K562 (cell line): ENCODE data around the gene ADAM10. TPM values are rescaled to one million over a fixed set of nuclear protein-coding genes. Genes with fewer than 3 reads are reported as not detected.

Source experiments
- CAMTA2 ChIP-seq: fragments of 250-450 bp; sonication (Bioruptor Pico); conservative IDR thresholded peaks from 2 replicates; pipeline ENCODE4 v1.5.1; 2022
- CTBP1 ChIP-seq: fragments of 450-650 bp; IDR thresholded peaks from 2 replicates; pipeline ENCODE4 v1.6.1; 2016; ENCODE audit warnings: borderline replicate concordance
- ELF4 ChIP-seq: fragments of 450-650 bp; formaldehyde crosslinking; IDR thresholded peaks from 2 replicates; pipeline ENCODE4 v1.4.0; 2022; ENCODE audit warnings: missing genetic modification characterization
- ESRRB ChIP-seq: fragments of 250-450 bp; sonication (Bioruptor Pico); IDR thresholded peaks from 2 replicates; pipeline ENCODE4 v1.5.0; 2020; ENCODE audit warnings: mild to moderate bottlenecking, moderate library complexity, borderline replicate concordance
- ETV1 ChIP-seq: fragments of 450-650 bp; conservative IDR thresholded peaks from 2 replicates; pipeline ENCODE4 v1.6.1; 2016; ENCODE audit warnings: missing genetic modification characterization, control low read depth, low read depth, missing compliant biosample characterization
- GTF2E2 ChIP-seq: fragments of 200-800 bp; sonication (Bioruptor generic); IDR thresholded peaks from 2 replicates; pipeline ENCODE4 v1.6.1; 2016; ENCODE audit warnings: missing genetic modification characterization, missing compliant biosample characterization
- HNRNPL ChIP-seq: fragments of 200-400 bp; formaldehyde crosslinking; IDR thresholded peaks from 2 replicates; pipeline ENCODE4 v1.6.1; 2017; ENCODE audit warnings: low read depth, mild to moderate bottlenecking, low read length
- MED1 ChIP-seq: sonication (generic); formaldehyde crosslinking; IDR thresholded peaks from 2 replicates; pipeline ENCODE4 v1.8.1; 2023; ENCODE audit warnings: missing genetic modification reagents, borderline replicate concordance
- NCOA1 ChIP-seq: fragments of 450-650 bp; IDR thresholded peaks from 2 replicates; pipeline ENCODE4 v1.6.1; 2016; ENCODE audit warnings: low read depth
- NR1H2 ChIP-seq: sonication (generic); formaldehyde crosslinking; IDR thresholded peaks from 2 replicates; pipeline ENCODE4 v1.4.0; 2020; ENCODE audit warnings: mild to moderate bottlenecking, missing genetic modification reagents
- POLR2H ChIP-seq: IDR thresholded peaks from 2 replicates; pipeline ENCODE4 v1.6.1; 2016; ENCODE audit warnings: missing genetic modification characterization, low read depth, mild to moderate bottlenecking, control low read depth, missing compliant biosample characterization, moderate library complexity
- RAD51 ChIP-seq: fragments of 450-650 bp; IDR thresholded peaks from 2 replicates; pipeline ENCODE4 v1.7.1; 2016; ENCODE audit warnings: low read depth, mild to moderate bottlenecking, borderline replicate concordance
- RFX5 ChIP-seq: IDR thresholded peaks from 2 replicates; pipeline ENCODE4 v1.6.1; 2011; ENCODE audit warnings: low read depth, mild to moderate bottlenecking, improper control_type of control experiment, low read length
- RNF2 ChIP-seq: sonication (generic); IDR thresholded peaks from 2 replicates; pipeline ENCODE4 v1.6.1; 2016
- SMAD2 ChIP-seq: fragments of 150-350 bp; IDR thresholded peaks from 2 replicates; pipeline ENCODE4 v1.6.1; 2014; ENCODE audit warnings: low read depth, mild to moderate bottlenecking, low read length
- TBL1XR1 ChIP-seq, 2 experiments: IDR thresholded peaks; 2 replicates each; pipeline ENCODE4 v1.6.1; 2012; ENCODE audit warnings: improper control_type of control experiment in 2 of 2, low read length in 2 of 2, mild to moderate bottlenecking in 1 of 2
- YY1 ChIP-seq, 3 experiments: IDR thresholded peaks; 2 replicates each; pipeline ENCODE4 v1.6.1; 2011; ENCODE audit warnings: low read length in 2 of 3, mild to moderate bottlenecking in 2 of 3, moderate library complexity in 2 of 3, borderline replicate concordance in 1 of 3, control low read depth in 1 of 3, low read depth in 1 of 3; ENCODE audit not compliant: insufficient read depth in 3 of 3, insufficient replicate concordance in 2 of 3, control insufficient read depth in 1 of 3, insufficient read length in 1 of 3; ENCODE audit errors: extremely low read depth in 1 of 3
- ZNF175 ChIP-seq: fragments of 200-800 bp; sonication (Bioruptor generic); IDR thresholded peaks from 2 replicates; pipeline ENCODE4 v1.6.1; 2016; ENCODE audit warnings: low read depth, mild to moderate bottlenecking, missing genetic modification characterization, missing compliant biosample characterization
- ZNF316 ChIP-seq: fragments of 450-650 bp; IDR thresholded peaks from 2 replicates; pipeline ENCODE4 v1.6.1; 2016
- polyA plus RNA-seq, 8 experiments: library from polyadenylated mRNA; depleted of rRNA in 4 of 8; stranded (reverse) in 5 of 8; unstranded in 3 of 8; fragments of >200 nt; fragmentation: Nextera tagmentation in 2 of 8; fragmentation: Illumina TruSeq in 1 of 8; extraction: Ambion mirVana in 2 of 8; extraction: Trizol in 1 of 8; gene quantifications; 2 replicates each; pipeline versions ENCODE4 v1.2.1 to v1.2.3, GENCODE V29; 2011 to 2014; ENCODE audit warnings: inconsistent platforms in 1 of 8, missing spikeins in 1 of 8
- total RNA-seq, 7 experiments: library from RNA; depleted of rRNA in 6 of 7; stranded (reverse); fragments of >200 nt in 6 of 7; fragmentation: Illumina TruSeq in 2 of 7; extraction: Trizol in 2 of 7; gene quantifications; 2 replicates each; pipeline versions ENCODE4 v1.2.1 to v1.2.3, GENCODE V29; 2011 to 2021; ENCODE audit warnings: low replicate concordance in 1 of 7
- TF ChIP-seq, protein P1 (sequence below): IDR thresholded peaks from 2 replicates; pipeline ENCODE4 v1.6.1; 2014; ENCODE audit warnings: antibody characterized with exemption
- TF ChIP-seq, protein P2 (sequence below): sonication (generic); formaldehyde crosslinking; IDR thresholded peaks from 2 replicates; pipeline ENCODE4 v1.8.1; 2023; ENCODE audit warnings: mild to moderate bottlenecking, missing genetic modification reagents
- TF ChIP-seq, protein P3 (sequence below): fragments of 250-450 bp; sonication (Bioruptor Pico); IDR thresholded peaks from 2 replicates; pipeline ENCODE4 v1.8.0; 2021; ENCODE audit warnings: moderate library complexity, mild to moderate bottlenecking, inconsistent platforms

The ADAM10 gene
- total and polyA plus RNA-seq, 9 of the 15 experiments (the other 6 are each of a cell fraction or from before 2014, with no cell fraction given), result 11.9 to 152 (median 57.3) TPM

GRCh38 chr15:58770857-58771620, 21.5 kb upstream of the ADAM10 start, which contains the start of gene MINDY2 (continued):
- TF ChIP-seq SMAD2 (no peak), ZNF175 (CRISPR knock-in tag) (0 out of 2 replicates have a peak, but pooled peaks have one; percentile 62), RFX5 (peak; percentile 33; the same call in 1 of the 2 replicates), TBL1XR1 (IDR thresholded peaks at IDR 0.05; ENCODE audit: low read length in 2 of 2) (peak; percentile 23 to 48; a peak in 3 of 4 replicates), MED1 (CRISPR knock-in tag) (no peak), ESRRB (CRISPR knock-in tag) (no peak), NR1H2 (CRISPR knock-in tag) (no peak), CAMTA2 (0 out of 2 replicates have a peak, but pooled peaks have one; percentile 73), POLR2H (tag) (peak; percentile 92), ZNF316 (0 out of 2 replicates have a peak, but pooled peaks have one; percentile 20), CTBP1 (peak; percentile 98), GTF2E2 (tag) (peak; percentile 94), HNRNPL (peak; percentile 61; the same call in 1 of the 2 replicates), ELF4 (CRISPR knock-in tag) (peak; percentile 87; the same call in 1 of the 2 replicates), YY1 (IDR thresholded peaks at IDR 0.05; ENCODE audit: borderline replicate concordance in 1 of 3, control insufficient read depth in 1 of 3, extremely low read depth in 1 of 3, insufficient read depth in 3 of 3, insufficient read length in 1 of 3, insufficient replicate concordance in 2 of 3, low read depth in 1 of 3, low read length in 2 of 3) (peak; percentile 80 to 95 (median 95)), RAD51 (peak; percentile 90), ETV1 (peak; percentile 86), RNF2 (0 out of 2 replicates have a peak, but pooled peaks have one; percentile 12), NCOA1 (peak; percentile 63; the same call in 1 of the 2 replicates)
- TF ChIP-seq, protein P1, sequence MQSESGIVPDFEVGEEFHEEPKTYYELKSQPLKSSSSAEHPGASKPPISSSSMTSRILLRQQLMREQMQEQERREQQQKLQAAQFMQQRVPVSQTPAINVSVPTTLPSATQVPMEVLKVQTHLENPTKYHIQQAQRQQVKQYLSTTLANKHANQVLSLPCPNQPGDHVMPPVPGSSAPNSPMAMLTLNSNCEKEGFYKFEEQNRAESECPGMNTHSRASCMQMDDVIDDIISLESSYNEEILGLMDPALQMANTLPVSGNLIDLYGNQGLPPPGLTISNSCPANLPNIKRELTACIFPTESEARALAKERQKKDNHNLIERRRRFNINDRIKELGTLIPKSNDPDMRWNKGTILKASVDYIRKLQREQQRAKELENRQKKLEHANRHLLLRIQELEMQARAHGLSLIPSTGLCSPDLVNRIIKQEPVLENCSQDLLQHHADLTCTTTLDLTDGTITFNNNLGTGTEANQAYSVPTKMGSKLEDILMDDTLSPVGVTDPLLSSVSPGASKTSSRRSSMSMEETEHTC, result 0 out of 2 replicates have a peak, but pooled peaks have one; percentile 35
- TF ChIP-seq, protein P2, sequence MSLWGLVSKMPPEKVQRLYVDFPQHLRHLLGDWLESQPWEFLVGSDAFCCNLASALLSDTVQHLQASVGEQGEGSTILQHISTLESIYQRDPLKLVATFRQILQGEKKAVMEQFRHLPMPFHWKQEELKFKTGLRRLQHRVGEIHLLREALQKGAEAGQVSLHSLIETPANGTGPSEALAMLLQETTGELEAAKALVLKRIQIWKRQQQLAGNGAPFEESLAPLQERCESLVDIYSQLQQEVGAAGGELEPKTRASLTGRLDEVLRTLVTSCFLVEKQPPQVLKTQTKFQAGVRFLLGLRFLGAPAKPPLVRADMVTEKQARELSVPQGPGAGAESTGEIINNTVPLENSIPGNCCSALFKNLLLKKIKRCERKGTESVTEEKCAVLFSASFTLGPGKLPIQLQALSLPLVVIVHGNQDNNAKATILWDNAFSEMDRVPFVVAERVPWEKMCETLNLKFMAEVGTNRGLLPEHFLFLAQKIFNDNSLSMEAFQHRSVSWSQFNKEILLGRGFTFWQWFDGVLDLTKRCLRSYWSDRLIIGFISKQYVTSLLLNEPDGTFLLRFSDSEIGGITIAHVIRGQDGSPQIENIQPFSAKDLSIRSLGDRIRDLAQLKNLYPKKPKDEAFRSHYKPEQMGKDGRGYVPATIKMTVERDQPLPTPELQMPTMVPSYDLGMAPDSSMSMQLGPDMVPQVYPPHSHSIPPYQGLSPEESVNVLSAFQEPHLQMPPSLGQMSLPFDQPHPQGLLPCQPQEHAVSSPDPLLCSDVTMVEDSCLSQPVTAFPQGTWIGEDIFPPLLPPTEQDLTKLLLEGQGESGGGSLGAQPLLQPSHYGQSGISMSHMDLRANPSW (CRISPR knock-in tag), result 0 out of 2 replicates have a peak, but pooled peaks have one; percentile 48
- TF ChIP-seq, protein P3, sequence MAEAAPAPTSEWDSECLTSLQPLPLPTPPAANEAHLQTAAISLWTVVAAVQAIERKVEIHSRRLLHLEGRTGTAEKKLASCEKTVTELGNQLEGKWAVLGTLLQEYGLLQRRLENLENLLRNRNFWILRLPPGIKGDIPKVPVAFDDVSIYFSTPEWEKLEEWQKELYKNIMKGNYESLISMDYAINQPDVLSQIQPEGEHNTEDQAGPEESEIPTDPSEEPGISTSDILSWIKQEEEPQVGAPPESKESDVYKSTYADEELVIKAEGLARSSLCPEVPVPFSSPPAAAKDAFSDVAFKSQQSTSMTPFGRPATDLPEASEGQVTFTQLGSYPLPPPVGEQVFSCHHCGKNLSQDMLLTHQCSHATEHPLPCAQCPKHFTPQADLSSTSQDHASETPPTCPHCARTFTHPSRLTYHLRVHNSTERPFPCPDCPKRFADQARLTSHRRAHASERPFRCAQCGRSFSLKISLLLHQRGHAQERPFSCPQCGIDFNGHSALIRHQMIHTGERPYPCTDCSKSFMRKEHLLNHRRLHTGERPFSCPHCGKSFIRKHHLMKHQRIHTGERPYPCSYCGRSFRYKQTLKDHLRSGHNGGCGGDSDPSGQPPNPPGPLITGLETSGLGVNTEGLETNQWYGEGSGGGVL (CRISPR knock-in tag), result no peak
